Measurements from ENCODE around the gene MPZL1.
"Not testable (repeated sequence)": the region's sequence is repeated elsewhere in the genome, so short reads cannot be mapped to it uniquely, and the experiment has no call there.

MPZL1 gene

DNA sequence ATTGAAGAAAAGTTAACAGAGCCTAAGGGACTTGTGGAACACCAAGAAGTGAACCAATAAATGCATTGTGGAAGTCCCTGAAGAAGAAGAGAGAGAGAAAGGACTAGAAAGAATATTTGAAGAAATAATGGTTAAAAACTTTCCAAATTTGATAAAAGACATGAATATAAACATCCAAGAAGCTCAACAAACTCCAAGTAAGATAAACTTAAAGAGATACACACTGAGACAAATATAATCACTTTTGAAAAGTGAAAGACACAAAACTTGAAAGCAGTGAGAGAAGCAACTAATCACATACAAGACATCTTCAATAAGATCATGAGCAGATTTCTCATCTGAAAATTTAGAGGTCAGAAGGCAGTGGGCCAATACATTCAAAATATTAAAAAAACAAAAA is 91.2 kb downstream of the MPZL1 start:
- no peak for DNase-seq (ENCODE audit: low read depth in 2 of 2)

DNA sequence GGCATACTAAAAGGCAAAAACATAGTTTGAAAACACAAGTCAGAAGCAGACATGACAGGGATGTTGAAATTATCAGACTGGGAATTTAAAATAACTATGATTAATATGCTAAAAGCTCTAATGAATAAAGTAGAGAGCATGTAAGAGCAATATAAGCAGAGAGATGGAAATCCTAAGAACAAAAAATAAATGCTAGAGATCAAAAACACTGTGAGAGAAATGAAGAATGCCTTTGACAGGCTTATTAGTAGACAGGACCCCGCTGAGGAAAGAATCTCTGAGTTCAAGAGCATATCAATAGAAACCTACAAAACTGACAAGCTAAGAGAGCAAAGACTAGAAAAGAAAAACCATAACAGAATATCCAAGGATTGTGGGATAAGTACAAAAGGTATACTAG is 93.9 kb downstream of the MPZL1 start:
- no peak for DNase-seq (ENCODE audit: low read depth in 2 of 2)

DNA sequence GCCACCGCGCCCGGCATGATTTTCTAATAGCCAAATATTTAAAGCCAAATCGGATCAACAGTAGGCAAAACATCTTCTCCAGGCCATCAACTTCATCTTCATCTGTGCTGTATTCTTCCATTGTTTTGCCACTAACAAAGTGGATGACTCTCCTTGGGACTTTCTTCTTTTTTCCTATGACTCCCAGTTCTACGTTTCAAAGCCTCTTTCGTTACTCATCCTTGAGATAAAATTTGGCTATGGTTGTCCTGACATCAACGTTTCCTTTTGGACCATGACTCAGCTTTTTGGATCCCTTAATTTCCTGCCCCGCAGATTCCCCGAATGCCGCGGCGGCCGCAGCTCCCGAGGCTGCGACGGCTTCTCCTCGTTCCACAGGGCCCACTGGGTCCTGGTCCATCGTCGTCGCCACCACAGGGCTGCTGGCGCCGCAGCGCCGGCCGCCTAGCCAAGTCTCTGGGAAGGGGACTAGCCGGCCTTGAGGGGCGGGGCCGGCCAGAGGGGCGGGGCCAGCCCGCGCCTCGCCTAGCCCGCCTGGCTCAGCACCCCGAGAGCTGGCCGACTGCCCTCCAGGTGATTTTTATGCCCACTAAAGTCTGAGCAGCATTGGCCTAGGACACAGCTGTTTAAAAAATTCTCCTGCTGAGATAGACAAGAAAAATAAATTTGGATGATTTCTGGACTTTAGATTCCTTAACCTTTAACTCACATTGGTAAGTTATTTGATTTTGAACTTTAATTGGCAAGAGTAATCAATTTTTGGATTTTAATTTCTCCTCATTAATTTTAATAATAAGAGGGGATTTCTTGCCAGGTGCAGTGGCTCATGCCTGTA is 98.3 kb downstream of the MPZL1 start:
- peak; percentile 11 to 19 for DNase-seq (ENCODE audit: low read depth in 2 of 2)

DNA sequence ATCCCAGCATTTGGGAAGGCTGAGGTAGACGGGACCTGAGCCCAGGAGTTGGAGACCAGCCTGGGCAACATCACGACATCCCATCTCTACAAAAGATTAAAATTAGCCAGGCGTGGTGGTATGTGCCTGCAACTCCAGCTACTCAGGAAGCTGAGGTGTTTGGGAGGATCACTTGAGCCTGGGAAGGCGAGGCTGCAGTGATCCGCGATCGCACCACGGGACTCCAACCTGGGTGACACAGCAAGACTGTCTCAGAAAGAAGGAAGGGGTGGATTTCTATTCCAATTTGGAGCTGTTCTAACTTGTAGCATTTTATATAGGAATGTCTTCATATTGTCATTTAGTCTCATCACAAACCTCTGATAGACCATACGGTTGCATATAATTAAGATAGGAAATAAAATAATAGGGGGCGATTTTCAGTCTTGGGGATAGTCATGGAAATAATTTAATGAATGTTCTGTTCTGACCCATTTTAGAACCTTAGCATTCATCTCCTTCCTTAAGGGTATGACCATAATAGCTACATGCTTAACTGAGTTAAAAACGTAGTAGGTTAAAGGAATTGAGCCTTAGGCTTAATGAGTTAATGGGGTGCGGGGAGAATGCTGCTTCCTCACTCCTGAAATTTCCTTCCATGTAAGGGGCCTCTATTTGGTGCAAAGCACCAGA is 99.0 kb downstream of the MPZL1 start:
- DNase-seq (ENCODE audit: low read depth in 2 of 2) = no peak

DNA sequence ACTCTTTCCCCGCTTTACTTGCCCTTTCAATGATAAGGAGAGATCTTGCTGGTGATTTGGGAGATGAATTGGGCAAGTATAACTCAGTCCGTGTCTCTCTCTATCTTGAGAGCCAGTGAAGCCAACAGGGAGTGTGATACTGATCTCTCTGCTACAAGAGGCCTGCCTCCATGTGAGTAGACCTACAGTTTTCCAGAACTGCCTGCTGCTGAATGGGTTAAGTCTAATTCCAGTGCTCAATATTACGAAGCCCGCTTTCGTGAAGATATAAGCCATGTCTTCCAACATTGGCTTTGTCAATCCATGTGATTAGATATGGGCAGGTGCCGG is 99.5 kb downstream of the MPZL1 start:
- DNase-seq (ENCODE audit: low read depth in 2 of 2) = no peak

DNA sequence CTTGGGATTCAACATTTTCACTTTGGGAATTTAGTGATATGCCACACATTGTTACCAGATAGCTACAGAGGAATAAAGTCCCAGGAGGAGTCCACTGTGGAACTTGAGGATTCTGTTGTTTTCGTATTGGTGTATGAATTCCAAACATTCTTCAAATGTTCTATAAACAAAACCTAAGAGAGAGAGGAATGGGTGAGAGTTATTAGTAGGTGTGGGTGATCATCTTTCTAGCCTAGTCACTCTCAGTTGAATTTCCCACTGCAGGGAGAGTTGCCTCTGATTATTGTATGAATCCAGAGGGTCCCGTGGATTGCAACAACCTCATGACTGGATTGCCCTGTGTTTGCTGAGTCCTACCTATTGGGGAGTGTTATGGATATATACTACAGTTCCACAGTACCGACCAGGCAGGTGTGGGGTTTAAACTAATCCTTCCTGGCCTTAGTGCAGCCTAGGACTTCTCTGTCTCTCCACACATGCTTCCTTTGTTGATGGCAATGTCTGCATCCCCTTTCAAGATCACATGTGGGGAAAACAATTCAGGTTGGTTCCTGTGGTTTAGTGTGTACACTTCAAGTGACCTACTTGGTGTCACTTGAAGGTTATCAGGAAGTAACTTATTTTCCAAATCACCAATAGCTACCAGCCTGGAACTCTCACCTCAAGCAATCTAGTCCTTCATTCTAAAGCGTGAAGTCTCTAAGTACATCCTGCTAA is 100.3 kb downstream of the MPZL1 start:
- no peak for DNase-seq (ENCODE audit: low read depth in 2 of 2)

DNA sequence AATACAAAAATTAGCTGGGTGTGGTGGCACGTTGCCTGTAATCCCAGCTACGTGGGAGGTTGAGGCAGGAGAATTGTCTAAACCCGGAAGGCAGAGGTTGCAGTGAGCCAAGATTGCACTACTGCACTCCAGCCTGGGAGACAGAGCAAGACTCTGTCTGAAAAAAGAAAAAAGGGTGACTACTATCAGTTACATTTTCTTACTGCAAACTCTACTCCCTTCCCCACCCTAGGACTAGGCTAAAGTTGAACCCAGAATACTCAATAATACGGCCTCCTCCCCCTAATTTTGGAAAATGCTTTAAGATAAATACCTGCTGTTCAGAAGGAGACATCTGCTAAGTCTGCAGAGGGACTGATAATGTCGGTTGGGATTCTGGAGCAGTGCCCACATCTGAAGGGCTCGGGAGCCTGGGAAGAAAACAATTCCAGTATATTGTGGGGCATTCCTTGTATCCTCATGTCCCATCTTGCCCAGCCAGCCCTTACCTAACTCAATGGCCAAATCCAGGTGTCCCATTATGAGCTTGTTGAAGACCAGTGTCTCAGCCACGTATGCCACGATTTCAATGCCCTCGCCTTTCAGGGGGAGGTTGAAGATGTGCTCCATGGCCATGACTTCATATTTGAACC is 102.5 kb downstream of the MPZL1 start:
- DNase-seq (ENCODE audit: low read depth in 2 of 2) = no peak

DNA sequence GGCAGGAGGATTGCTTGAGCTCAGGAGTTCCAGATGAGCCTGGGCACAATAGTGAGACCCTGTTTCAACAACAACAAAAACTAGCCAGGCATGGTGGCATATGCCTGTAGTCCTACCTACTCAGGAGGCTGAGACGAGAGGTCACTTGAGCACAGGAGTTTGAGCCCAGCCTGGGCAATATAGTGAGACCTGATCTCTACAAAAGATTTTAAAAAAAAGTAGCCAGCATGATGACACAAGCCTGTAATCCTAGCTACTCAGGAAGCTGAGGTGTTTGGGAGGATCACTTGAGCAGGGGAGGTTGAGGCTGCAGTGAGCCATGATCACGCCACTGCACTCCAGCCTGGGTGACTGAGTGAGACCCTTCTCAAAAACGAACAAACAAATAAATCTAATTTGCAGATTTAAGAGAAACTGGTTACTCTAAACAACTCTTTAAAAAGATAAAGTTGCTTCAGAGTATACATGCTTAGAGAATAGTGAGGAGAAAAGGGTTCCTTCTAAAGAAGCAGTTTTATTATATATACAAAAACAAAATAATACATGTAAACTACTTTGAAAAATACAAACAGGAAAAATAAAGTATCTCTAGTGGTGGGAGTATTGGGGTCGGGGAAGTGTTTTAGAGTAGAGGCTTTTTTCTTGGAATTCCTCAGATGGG is 103.8 kb downstream of the MPZL1 start:
- DNase-seq (ENCODE audit: low read depth in 2 of 2) = no peak

DNA sequence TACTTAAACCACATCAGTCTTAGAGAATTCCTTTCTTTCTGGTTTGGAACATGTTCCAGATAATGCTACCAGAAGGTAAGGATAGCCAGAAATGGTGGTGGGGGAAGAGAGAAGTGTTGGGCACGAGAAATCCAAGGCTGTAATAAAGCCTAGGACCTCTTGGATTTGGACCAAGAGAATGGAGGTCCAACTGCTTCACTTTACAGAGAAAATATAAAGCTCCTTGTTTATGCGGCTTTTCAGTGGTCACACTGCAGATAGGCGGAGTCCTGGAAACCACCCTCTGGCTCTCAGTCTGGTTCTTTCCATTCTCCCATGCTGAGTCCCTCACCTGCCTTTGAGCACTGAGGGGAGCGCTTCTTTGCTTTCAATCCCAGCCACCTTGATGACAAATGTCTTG is 104.3 kb downstream of the MPZL1 start:
- DNase-seq (ENCODE audit: low read depth in 2 of 2) = no peak

DNA sequence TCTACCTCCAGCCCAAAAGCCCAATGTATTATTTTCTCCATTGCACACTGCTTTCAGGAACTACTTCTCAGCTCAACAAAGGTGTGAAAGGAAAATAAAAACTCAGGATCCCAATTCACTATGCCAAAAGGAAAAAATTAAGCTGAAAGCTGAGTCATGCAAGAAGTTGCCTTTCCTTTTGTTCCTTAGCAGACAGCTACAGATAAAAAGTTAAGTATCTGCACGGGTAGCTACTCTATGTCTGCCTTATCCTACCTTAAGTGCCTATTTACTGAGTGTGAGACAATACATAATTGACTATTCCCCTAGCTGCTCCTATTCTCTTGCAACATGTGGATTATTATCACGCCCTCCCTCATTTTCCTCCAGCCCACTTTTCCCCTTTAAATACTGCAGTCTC is 108.1 kb downstream of the MPZL1 start:
- no peak for DNase-seq (ENCODE audit: low read depth in 2 of 2)

DNA sequence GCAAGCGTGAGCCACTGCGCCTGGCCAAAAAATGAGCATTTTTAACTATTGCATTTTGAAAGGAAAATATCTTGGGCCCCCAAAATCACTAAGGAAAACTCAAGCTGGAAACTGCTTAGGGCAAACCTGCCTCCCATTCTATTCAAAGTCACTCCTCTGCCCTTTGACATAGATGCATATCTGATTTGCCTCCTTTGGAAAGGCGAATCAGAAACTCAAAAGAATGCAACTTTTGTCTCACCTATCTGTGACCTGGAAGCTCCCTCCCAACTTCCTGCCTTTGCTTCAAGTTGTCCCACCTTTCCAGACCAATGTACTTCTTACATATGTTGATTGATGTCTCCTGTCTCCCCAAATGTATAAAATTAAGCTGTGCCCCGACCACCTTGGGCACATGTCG is 108.9 kb downstream of the MPZL1 start:
- DNase-seq (ENCODE audit: low read depth in 2 of 2) = not testable (repeated sequence)

DNA sequence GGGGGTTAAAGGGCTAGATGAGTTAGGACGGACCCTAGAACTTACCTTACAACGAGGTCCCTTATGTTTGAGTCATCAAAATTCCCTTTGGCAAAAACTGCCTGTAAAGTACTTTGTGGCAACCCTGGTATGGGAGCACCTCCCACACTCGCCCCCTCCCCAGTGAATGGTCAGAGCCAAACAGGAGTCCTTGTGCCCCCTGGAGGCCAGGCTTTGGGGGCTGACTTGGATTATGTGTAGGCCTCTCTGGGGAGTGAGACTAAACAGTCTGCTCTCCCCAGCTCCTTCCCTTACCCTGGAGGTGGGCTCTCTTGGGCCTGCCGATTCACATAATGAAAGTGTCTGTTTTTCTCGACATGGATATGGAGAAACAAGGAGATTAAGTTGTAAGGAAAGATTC is 110.9 kb downstream of the MPZL1 start:
- no peak for DNase-seq (ENCODE audit: low read depth in 2 of 2)

DNA sequence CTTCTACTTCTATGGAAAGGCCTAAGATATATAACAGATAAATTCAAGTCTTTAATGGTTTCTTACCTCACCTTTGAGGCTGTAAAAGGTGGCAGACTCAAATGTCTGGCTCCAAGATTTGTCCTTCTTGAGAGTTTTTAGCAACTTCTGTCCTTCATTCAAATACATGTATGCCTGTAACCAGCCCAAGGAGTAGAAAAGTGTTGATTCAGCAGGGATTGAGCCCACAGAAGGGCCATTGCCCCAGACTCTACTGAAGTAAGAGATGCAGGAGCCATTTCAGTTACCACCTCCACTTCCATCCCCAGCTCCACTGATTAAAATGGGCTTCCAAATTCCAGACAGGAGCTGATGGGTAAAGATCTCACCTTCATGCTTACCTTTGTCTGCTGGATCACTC is 112.1 kb downstream of the MPZL1 start:
- DNase-seq (ENCODE audit: low read depth in 2 of 2) = no peak

DNA sequence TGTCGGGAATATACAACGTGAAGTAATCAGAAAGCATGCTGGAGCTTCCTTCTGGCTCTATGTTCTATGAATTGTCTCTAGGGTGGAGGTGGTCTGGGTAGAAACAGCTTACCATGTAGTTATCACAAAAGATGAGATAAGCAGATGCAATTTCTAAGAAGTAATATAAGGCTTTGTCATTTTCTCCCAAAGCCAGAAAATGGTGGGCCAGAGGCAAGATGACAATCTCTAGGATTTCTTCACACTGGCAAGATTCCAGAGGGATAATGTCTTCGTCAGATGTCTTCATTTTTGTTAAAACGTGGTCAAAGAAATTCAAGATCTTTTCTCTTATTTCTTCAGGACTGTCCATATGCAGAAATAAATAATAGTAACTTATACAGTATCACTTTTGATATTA is 114.4 kb downstream of the MPZL1 start:
- DNase-seq (ENCODE audit: low read depth in 2 of 2) = no peak

DNA sequence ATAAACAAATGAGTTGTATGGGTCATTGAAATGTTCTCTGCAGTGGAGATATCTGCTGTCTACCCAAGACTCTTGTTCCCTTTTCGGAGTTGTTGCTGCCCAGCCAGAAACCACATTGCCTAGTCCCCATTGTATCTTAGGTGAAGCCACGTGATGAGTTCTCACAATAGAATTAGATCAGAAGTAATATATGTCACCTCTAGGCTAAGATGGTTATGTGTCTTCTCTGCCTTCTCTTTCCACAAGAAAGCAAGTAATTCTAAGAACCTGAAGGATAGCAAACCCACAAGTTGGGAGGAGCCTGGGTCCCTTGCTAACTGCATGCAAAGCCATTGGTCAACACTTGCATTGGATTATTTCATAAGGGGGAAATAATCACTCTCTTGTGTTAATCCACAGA is 115.5 kb downstream of the MPZL1 start:
- no peak for DNase-seq (ENCODE audit: low read depth in 2 of 2)

DNA sequence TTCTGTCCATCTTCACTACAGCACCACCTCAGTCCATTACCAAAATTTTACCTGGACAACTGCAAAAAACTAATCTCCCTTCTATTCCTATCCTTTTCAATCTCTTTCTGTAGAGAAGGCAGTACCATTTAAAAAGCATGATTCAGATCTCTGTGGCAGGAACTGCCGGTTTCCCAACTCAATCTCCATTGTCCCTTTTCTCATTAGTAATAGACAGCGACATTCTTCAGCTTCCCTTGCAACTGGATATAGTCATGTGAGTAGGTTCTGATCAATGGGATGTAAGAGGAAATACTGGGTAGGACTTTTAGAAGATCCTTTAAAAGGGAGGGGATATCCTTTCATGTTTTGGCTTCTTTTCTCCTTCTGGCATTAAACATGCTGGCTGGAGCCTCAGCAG is 117.2 kb downstream of the MPZL1 start:
- DNase-seq (ENCODE audit: low read depth in 2 of 2) = no peak

All from stimulated activated CD8-positive, alpha-beta memory T cell treated with anti-CD3 and anti-CD28 coated beads, Interleukin-15, amount 100 ng/mL, for 48 hours (primary cell).